Tibial artery (tissue), 4 donors: ENCODE measurements around the gene MRPL32.

ENCODE experiments used
- DNase-seq, 2 donors: peaks; one replicate each; pipeline ENCODE4 v3.0.0-alpha.2; 2019
- H3K27ac ChIP-seq, 2 donors: fragments of 200-600 bp; sonication (generic) in 1 of 2; 1 replicate in 1 of 2; 2 replicates in 1 of 2; pipeline ENCODE4 v1.5.1; 2018 to 2019; ENCODE audit warnings: mild to moderate bottlenecking in 1 of 2
- H3K27me3 ChIP-seq, 2 donors: fragments of 200-600 bp; sonication (generic) in 1 of 2; one replicate each; pipeline versions ENCODE4 v1.5.1 to v1.6.0; 2016 to 2019
- H3K36me3 ChIP-seq, 3 donors: fragments of 200-600 bp; sonication (generic) in 2 of 3; one replicate each; pipeline ENCODE4 v1.5.1; 2016 to 2019; ENCODE audit warnings: mild to moderate bottlenecking in 2 of 3
- H3K4me1 ChIP-seq, 4 donors: fragments of 200-600 bp; sonication (generic) in 2 of 4; 1 replicate in 3 of 4; 2 replicates in 1 of 4; pipeline ENCODE4 v1.5.1; 2016 to 2019
- H3K4me3 ChIP-seq, 2 donors: fragments of 200-600 bp; sonication (generic) in 1 of 2; 1 replicate in 1 of 2; 2 replicates in 1 of 2; pipeline ENCODE4 v1.5.1; 2018 to 2019; ENCODE audit warnings: mild to moderate bottlenecking in 2 of 2
- H3K9me3 ChIP-seq, 3 donors: fragments of 200-600 bp; sonication (generic) in 1 of 3; one replicate each; pipeline ENCODE4 v1.5.1; 2016 to 2019
- intact Hi-C: fragments of 100-400 bp; cut with DNase I; formaldehyde crosslinking; loops from one replicate; pipeline ENCODE4 v1.15.0; 2023; ENCODE audit warnings: low total_unique reads
- TF ChIP-seq, protein P1 (sequence below), 2 experiments: fragments of 200-600 bp in 1 of 2; fragments of 450-650 bp in 1 of 2; IDR thresholded peaks; one replicate each; pipeline ENCODE4 v1.5.1; 2017 to 2019; ENCODE audit warnings: antibody characterized with exemption in 2 of 2, mild to moderate bottlenecking in 1 of 2, moderate library complexity in 1 of 2

Gene MRPL32

DNA sequence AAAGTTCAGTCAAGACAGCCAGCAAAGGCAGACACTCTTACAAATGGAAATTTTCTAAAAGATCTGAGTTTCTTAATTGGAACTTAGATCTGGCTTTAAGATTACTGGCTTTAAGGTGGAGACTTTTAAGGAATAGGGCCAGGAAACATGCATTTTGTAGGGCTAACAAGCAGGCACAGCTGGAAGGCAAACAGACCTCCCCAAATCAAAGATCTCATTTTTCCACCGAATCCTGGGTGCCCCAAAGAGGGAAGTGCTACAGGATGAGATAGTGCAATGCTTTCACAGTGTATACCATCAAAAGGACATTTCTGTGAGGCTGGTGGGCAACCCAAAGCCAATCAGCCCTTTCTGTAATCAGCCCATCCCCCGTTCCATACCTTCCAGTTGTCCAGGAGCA, 27.4 kb downstream of the MRPL32 start:
- H3K36me3 ChIP-seq: no peaks in the 10 kb centered on the region
- H3K9me3 ChIP-seq: no peaks in the 10 kb centered on the region
- H3K27ac ChIP-seq: no peak overlapping the region
- no peaks in the 10 kb centered on the region for H3K4me1 ChIP-seq
- no peak for DNase-seq
- no peak overlapping the region for H3K4me3 ChIP-seq
- intact Hi-C loops: no loop called here
- H3K27me3 ChIP-seq: no peaks in the 10 kb centered on the region
- TF ChIP-seq, protein P1, sequence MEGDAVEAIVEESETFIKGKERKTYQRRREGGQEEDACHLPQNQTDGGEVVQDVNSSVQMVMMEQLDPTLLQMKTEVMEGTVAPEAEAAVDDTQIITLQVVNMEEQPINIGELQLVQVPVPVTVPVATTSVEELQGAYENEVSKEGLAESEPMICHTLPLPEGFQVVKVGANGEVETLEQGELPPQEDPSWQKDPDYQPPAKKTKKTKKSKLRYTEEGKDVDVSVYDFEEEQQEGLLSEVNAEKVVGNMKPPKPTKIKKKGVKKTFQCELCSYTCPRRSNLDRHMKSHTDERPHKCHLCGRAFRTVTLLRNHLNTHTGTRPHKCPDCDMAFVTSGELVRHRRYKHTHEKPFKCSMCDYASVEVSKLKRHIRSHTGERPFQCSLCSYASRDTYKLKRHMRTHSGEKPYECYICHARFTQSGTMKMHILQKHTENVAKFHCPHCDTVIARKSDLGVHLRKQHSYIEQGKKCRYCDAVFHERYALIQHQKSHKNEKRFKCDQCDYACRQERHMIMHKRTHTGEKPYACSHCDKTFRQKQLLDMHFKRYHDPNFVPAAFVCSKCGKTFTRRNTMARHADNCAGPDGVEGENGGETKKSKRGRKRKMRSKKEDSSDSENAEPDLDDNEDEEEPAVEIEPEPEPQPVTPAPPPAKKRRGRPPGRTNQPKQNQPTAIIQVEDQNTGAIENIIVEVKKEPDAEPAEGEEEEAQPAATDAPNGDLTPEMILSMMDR (IDR thresholded peaks at IDR 0.05): no peak

DNA sequence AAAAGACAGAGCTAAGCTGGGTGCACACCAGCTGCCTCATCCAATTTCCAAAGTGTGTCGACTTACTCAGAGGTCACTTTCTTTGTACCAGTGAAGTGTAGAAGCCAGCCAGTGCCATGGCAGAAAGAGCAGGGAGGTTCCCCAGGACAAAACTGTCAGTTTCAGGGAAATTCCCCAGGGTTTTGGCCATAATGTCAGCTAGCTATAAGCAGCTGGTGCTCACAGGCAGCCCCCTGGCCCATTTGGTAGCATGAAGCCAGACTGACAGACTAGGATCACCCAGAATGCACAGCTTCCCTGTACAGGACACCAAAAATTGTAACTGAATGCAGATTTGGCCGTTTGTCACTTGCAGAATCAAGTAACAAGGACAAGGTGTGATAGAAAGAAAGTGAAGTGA, 28.6 kb downstream of the MRPL32 start:
- TF ChIP-seq, protein P1 (IDR thresholded peaks at IDR 0.05): no peak
- no peak overlapping the region for H3K4me3 ChIP-seq
- intact Hi-C loops: no loop called here
- no peaks in the 10 kb centered on the region for H3K36me3 ChIP-seq
- H3K27me3 ChIP-seq: no peaks in the 10 kb centered on the region
- H3K27ac ChIP-seq: no peak overlapping the region
- H3K9me3 ChIP-seq: no peaks in the 10 kb centered on the region
- no peaks in the 10 kb centered on the region for H3K4me1 ChIP-seq
- no peak for DNase-seq

DNA sequence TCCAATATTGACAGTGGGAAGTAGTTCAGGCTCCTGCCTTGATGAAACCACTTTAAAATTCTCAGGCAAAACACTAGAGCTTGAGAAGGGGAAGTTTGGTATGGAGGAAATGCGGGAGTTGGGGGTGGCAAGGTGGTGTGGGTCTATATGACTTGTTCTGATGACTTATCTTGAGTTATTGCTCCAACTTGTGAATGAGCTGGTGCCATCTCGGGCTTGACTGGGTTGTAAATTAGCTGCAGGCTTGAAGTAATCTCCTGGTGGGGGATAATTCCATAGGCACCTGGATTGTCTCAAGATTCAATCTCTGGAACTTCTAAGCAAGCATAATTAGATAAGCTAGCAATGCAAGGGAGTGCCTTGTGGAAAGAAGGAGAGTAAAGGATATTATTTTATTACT, 29.0 kb downstream of the MRPL32 start:
- Histone ChIP-seq H3K4me3 (no peak overlapping the region), H3K9me3 (no peaks in the 10 kb centered on the region), H3K27ac (no peak overlapping the region), H3K4me1 (no peaks in the 10 kb centered on the region), H3K27me3 (no peaks in the 10 kb centered on the region), H3K36me3 (no peaks in the 10 kb centered on the region)
- intact Hi-C loops: no loop called here
- no peak for DNase-seq
- TF ChIP-seq, protein P1 (IDR thresholded peaks at IDR 0.05): no peak

DNA sequence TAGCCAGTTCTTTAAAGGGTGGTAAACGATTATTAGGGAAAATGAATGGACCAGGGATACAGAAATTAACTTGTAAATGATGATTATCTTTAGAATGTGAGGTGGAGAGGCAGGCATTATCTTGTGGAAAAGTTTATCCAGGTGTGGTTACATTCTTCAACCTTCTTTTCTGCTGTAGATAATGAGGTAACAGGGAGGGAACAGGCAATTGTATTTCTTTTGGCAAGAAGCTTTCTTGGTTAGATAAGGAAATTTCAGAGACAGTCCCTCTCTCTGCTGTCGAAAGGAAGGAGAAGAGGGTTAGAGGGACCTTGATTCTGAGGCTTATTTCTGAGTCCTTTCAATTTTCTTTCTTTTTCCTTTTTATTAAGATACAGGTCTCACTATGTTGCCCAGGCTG, 32.1 kb downstream of the MRPL32 start:
- TF ChIP-seq, protein P1 (IDR thresholded peaks at IDR 0.05): no peak

DNA sequence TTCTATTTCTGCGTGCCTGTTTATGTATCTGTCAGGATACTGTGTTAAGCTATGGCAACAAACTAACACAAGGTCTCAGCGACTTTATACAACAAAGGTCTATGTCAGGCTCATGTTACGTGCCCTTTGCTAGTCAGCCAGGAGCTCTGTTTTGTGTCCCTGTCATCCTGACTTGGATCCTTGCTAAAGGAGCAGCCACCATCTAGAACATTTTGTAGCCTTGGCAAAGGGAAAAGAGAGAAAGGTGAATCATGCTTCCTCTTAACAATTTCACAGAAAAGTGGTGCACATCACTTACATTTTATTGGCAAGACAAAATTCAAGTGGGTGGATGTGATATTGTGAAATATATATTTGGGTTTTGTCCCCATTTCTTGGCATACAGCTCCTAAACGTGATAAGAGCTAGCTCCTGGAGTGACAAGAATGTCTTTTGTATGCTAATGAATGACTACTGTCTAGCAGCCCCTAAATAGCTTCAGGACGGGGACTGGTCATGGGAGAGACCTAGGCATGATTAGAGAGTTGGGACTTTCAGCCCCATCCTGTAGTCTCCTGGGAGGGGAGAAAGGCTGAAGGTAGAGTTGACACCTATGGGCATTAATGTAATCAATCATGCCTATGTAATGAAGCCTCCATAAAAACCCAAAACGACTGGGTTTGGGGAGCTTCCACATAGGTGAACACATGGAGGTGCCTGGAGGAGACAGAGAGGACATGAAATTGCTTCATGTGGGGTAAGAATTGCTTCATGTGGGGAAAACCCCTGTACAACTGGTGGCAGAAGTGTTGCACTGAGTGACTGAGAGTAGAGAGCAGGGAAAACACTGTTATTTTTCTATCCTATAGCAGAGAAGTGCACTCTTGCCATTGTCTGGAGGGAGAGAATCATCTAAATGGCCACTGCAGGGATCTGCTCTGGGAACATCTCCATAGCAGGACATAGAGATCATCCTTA, 33.0 kb downstream of the MRPL32 start:
- H3K4me3 ChIP-seq: no peak overlapping the region
- H3K36me3 ChIP-seq: no peaks in the 10 kb centered on the region
- TF ChIP-seq, protein P1 (IDR thresholded peaks at IDR 0.05): no peak
- intact Hi-C loops: no loop called here
- no peak for DNase-seq
- no peaks in the 10 kb centered on the region for H3K9me3 ChIP-seq
- H3K4me1 ChIP-seq: no peaks in the 10 kb centered on the region
- no peaks in the 10 kb centered on the region for H3K27me3 ChIP-seq
- no peak overlapping the region for H3K27ac ChIP-seq

More for the DNA sequence above, 32.1 kb downstream of the MRPL32 start:
- Histone ChIP-seq H3K4me3 (no peak overlapping the region), H3K27me3 (no peaks in the 10 kb centered on the region), H3K27ac (no peak overlapping the region), H3K36me3 (no peaks in the 10 kb centered on the region), H3K4me1 (no peaks in the 10 kb centered on the region), H3K9me3 (no peaks in the 10 kb centered on the region)
- DNase-seq: no peak
- intact Hi-C loops: no loop called here
